ENCODE measurements around the gene RAPGEF3. TPM values are rescaled to one million over a fixed set of nuclear protein-coding genes. Genes with fewer than 3 reads are reported as not detected.
A peak's percentile ranks its signal among the peaks of the same experiment; 100 is the strongest.

Gene RAPGEF3
- total RNA-seq, 1 donor from 2014 or later: 165 TPM

- Histone ChIP-seq H3K4me3 (no peak overlapping the region), H3K9me3 (no peaks in the 10 kb centered on the region), H3K36me3 (peaks cover 0 to 19% of the 10 kb centered on the region in 2 donors), H3K4me1 (peaks cover 18 to 38% of the 10 kb centered on the region in 2 donors), H3K27me3 (no peaks in the 10 kb centered on the region), H3K27ac (peak overlapping the region; percentile 80 to 86)
- intact Hi-C loops (cut with DNase I): no loop called here
- DNase-seq (ENCODE audit: low spot score in 2 of 2): no peak
- TF ChIP-seq CTCF (IDR thresholded peaks at IDR 0.05): no peak
Measured at GRCh38 chr12:47736216-47736615, 22.5 kb downstream of the RAPGEF3 start.

- no peak for DNase-seq (ENCODE audit: low spot score in 2 of 2)
- H3K4me1 ChIP-seq: peaks cover 18 to 34% of the 10 kb centered on the region in 2 donors
- no peaks in the 10 kb centered on the region for H3K9me3 ChIP-seq
- TF ChIP-seq CTCF (IDR thresholded peaks at IDR 0.05): no peak
- H3K27ac ChIP-seq: peak overlapping the region; percentile 80 to 86
- no peaks in the 10 kb centered on the region for H3K27me3 ChIP-seq
- intact Hi-C loops (cut with DNase I): no loop called here
- peaks cover 0 to 18% of the 10 kb centered on the region in 2 donors for H3K36me3 ChIP-seq
- H3K4me3 ChIP-seq: no peak overlapping the region
Measured at GRCh38 chr12:47735649-47736048, 23.0 kb downstream of the RAPGEF3 start.

- peaks cover 18 to 34% of the 10 kb centered on the region in 2 donors for H3K4me1 ChIP-seq
- no peak for DNase-seq (ENCODE audit: low spot score in 2 of 2)
- H3K9me3 ChIP-seq: no peaks in the 10 kb centered on the region
- no peaks in the 10 kb centered on the region for H3K27me3 ChIP-seq
- no peak for TF ChIP-seq CTCF (IDR thresholded peaks at IDR 0.05)
- intact Hi-C loops (cut with DNase I): no loop called here
- peak overlapping the region; percentile 80 to 86 for H3K27ac ChIP-seq
- H3K4me3 ChIP-seq: no peak overlapping the region
- H3K36me3 ChIP-seq: peaks cover 0 to 10% of the 10 kb centered on the region in 2 donors
Measured at GRCh38 chr12:47734725-47735480, 23.8 kb downstream of the RAPGEF3 start.

GRCh38 chr12:47733142-47733541, 25.5 kb downstream of the RAPGEF3 start:
- H3K9me3 ChIP-seq: no peaks in the 10 kb centered on the region
- no peaks in the 10 kb centered on the region for H3K27me3 ChIP-seq
- no peak overlapping the region for H3K27ac ChIP-seq
- intact Hi-C loops (cut with DNase I): no loop called here
- H3K4me1 ChIP-seq: peaks cover 18 to 32% of the 10 kb centered on the region in 2 donors
- no peak for TF ChIP-seq CTCF (IDR thresholded peaks at IDR 0.05)
- no peak for DNase-seq (ENCODE audit: low spot score in 2 of 2)
- H3K4me3 ChIP-seq: no peak overlapping the region
- H3K36me3 ChIP-seq: peaks cover 0 to under 1% of the 10 kb centered on the region in 2 donors

GRCh38 chr12:47732504-47732903, 26.2 kb downstream of the RAPGEF3 start:
- no peaks in the 10 kb centered on the region for H3K27me3 ChIP-seq
- TF ChIP-seq CTCF (IDR thresholded peaks at IDR 0.05): no peak
- no peaks in the 10 kb centered on the region for H3K9me3 ChIP-seq
- H3K4me1 ChIP-seq: peaks cover 18 to 26% of the 10 kb centered on the region in 2 donors
- no peak overlapping the region for H3K4me3 ChIP-seq
- DNase-seq (ENCODE audit: low spot score in 2 of 2): no peak
- no peaks in the 10 kb centered on the region for H3K36me3 ChIP-seq
- intact Hi-C loops (cut with DNase I): no loop called here
- no peak overlapping the region for H3K27ac ChIP-seq
